ENCODE measurements around the gene ZNF419. TPM values are rescaled to one million over a fixed set of nuclear protein-coding genes. Genes with fewer than 3 reads are reported as not detected.

The ZNF419 gene
- total and polyA plus RNA-seq, 2 of the 4 experiments (the other 2 are of a cell fraction) = 6.4 to 20.3 TPM

- Histone ChIP-seq H3K4me1 (ENCODE audit: control insufficient read depth, insufficient read depth, low read length) (no peaks in the 10 kb centered on the region), H3K4ac (ENCODE audit: low read depth, low read length) (no peak overlapping the region), H2AK9ac (replicated peaks; ENCODE audit: low read depth, low read length, poor library complexity) (no peak overlapping the region), H3K9me3 (ENCODE audit: control insufficient read depth, insufficient read depth, low read length) (peaks cover 32% of the 10 kb centered on the region), H2AK5ac (ENCODE audit: low read depth, low read length) (no peak overlapping the region), H2BK120ac (ENCODE audit: low read depth, low read length) (no peak overlapping the region), H3K36me3 (ENCODE audit: control insufficient read depth, insufficient read depth, low read length) (peaks cover 7% of the 10 kb centered on the region; the same call in 1 of the 2 replicates), H3K18ac (ENCODE audit: low read depth, low read length) (no peak overlapping the region), H2AFZ (replicated peaks; ENCODE audit: low read length, poor library complexity) (no peak overlapping the region), H3K4me3 (ENCODE audit: insufficient read depth, low read depth, low read length) (no peak overlapping the region), H3K56ac (ENCODE audit: extremely low read depth, insufficient read depth, low read length) (no peak overlapping the region), H2BK5ac (ENCODE audit: low read depth, low read length, poor library complexity, severe bottlenecking) (no peak overlapping the region), H4K20me1 (ENCODE audit: insufficient read depth, low read length) (no peaks in the 10 kb centered on the region), H3K27me3 (ENCODE audit: control insufficient read depth, insufficient read depth, low read length) (no peaks in the 10 kb centered on the region), H2BK15ac (ENCODE audit: low read depth, low read length) (no peak overlapping the region), H4K91ac (ENCODE audit: insufficient read depth, low read depth, low read length) (no peak overlapping the region), H4K5ac (ENCODE audit: low read depth, low read length) (no peak overlapping the region), H3K9ac (ENCODE audit: low read depth, low read length) (no peak overlapping the region), H3K9me1 (ENCODE audit: insufficient read depth, low read length) (no peaks in the 10 kb centered on the region), H3K23ac (ENCODE audit: low read depth, low read length) (no peak overlapping the region), H3K27ac (ENCODE audit: insufficient read depth, low read length) (no peak overlapping the region), H3K4me2 (ENCODE audit: low read depth, low read length) (no peak overlapping the region), H3K79me1 (ENCODE audit: low read depth in 1 of 2, low read length in 2 of 2) (peaks cover 0 to 3% of the 10 kb centered on the region in 2 experiments; a peak in 2 of 4 replicates), H3K14ac (replicated peaks; ENCODE audit: low read depth, low read length) (no peak overlapping the region), H4K8ac (ENCODE audit: low read depth in 2 of 2, low read length in 2 of 2) (no peak overlapping the region), H2BK20ac (ENCODE audit: low read depth, low read length) (no peak overlapping the region)
- ATAC-seq (ENCODE audit: low read depth) (no peak), DNase-seq (no peak)
- intact Hi-C loops (cut with micrococcal nuclease) (no loop called here), dilution Hi-C loops (cut with HindIII; ENCODE audit: low sequenced_read_pairs, unreplicated experiment) (no loop called here), in situ Hi-C loops (cut with MboI; ENCODE audit: low sequenced_read_pairs) (no loop called here)
- CTCF ChIA-PET = interaction anchor here (1.0 kb wide), 1 partner anchor 11 kb away, joined by 3 read pairs; the partner anchor contains the start of gene ZNF772
- POLR2A ChIA-PET (ENCODE audit: unreplicated experiment) = no interaction called here
- no peak for TF ChIP-seq FOS (IDR thresholded peaks at IDR 0.05; ENCODE audit: low read depth, low read length)
- no peak for TF ChIP-seq MXI1 (IDR thresholded peaks at IDR 0.05; ENCODE audit: borderline replicate concordance, low read depth, low read length)
- no peak for TF ChIP-seq MAFK (IDR thresholded peaks at IDR 0.05; ENCODE audit: low read depth, low read length)
- no TSS peak for BruUV-seq (replicated peaks)
- WGBS, 2 experiments (ENCODE audit: extremely low coverage in 2 of 2, insufficient read length in 1 of 2) = no CpG with 5 or more reads among the region's 5 CpGs
These were observed 21.1 kb upstream of the ZNF419 start for GRCh38 chr19:57466489-57466888.

All from IMR-90 (cell line).